GM19372 (cell line): ENCODE measurements around the gene RHBDL1.
"Not testable (repeated sequence)": the region's sequence is repeated elsewhere in the genome, so short reads cannot be mapped to it uniquely, and the experiment has no call there.

Source experiments
- ATAC-seq: cut with Tn5 transposase; IDR thresholded peaks from one replicate; pipeline ENCODE4 v1.9.1; 2021; ENCODE audit warnings: mild to moderate bottlenecking, low read depth, moderate library complexity; ENCODE audit not compliant: unreplicated experiment

Gene RHBDL1

GRCh38 chr16:704047-704446 is 28.6 kb downstream of the RHBDL1 start:
- ATAC-seq: no peak

GRCh38 chr16:704552-705380 is 29.3 kb downstream of the RHBDL1 start:
- ATAC-seq: no peak

- ATAC-seq: no peak
Observed at GRCh38 chr16:705431-706188, 30.1 kb downstream of the RHBDL1 start, which contains the start of gene FBXL16. Gene FBXL16, minus strand, starts transcription at chr16:705801. Its CDS starts 8,396 bp downstream, at chr16:697405.

GRCh38 chr16:706189-707061 is 31.0 kb downstream of the RHBDL1 start:
- no peak for ATAC-seq

- no peak for ATAC-seq
Observed at GRCh38 chr16:707062-707538, 31.6 kb downstream of the RHBDL1 start.

- ATAC-seq: no peak
Observed at GRCh38 chr16:708019-708418, 32.5 kb downstream of the RHBDL1 start.

GRCh38 chr16:708959-709358 is 33.5 kb downstream of the RHBDL1 start:
- ATAC-seq: no peak

GRCh38 chr16:709566-710499 is 34.4 kb downstream of the RHBDL1 start:
- ATAC-seq: no peak

- no peak for ATAC-seq
Observed at GRCh38 chr16:710500-711075, 35.1 kb downstream of the RHBDL1 start.

GRCh38 chr16:711084-711483 is 35.6 kb downstream of the RHBDL1 start:
- no peak for ATAC-seq

GRCh38 chr16:711548-712320 is 36.3 kb downstream of the RHBDL1 start:
- no peak for ATAC-seq

GRCh38 chr16:712740-713250 is 37.3 kb downstream of the RHBDL1 start:
- ATAC-seq: not testable (repeated sequence)

- no peak for ATAC-seq
Observed at GRCh38 chr16:714079-714478, 38.6 kb downstream of the RHBDL1 start.

- ATAC-seq: peak; percentile 69
Observed at GRCh38 chr16:714558-715476, 39.3 kb downstream of the RHBDL1 start, which contains the start of gene METRN. Gene METRN, plus strand, starts transcription at chr16:715118. Its CDS starts 172 bp downstream, at chr16:715290.

- ATAC-seq: peak; percentile 16
Observed at GRCh38 chr16:715477-716199, 40.2 kb downstream of the RHBDL1 start.

- ATAC-seq: no peak
Observed at GRCh38 chr16:716200-716568, 40.7 kb downstream of the RHBDL1 start.
